Heart right ventricle (tissue), 16 donors: Measurements from ENCODE around the gene IGSF21. TPM values are rescaled to one million over a fixed set of nuclear protein-coding genes. Genes with fewer than 3 reads are reported as not detected.

Source experiments
- ATAC-seq, 8 donors: fragments of 200-7000 bp; cut with Tn5 transposase; one replicate each; pipeline ENCODE4 v1.9.1; 2020; ENCODE audit warnings: mild to moderate bottlenecking in 8 of 8, moderate library complexity in 8 of 8, moderate number of reproducible peaks in 1 of 8
- DNase-seq, 2 donors: peaks; one replicate each; pipeline ENCODE4 v3.0.0-alpha.2; 2020
- H3K27ac ChIP-seq, 10 donors: fragments of 200-600 bp; sonication (generic) in 2 of 10; one replicate each; pipeline versions ENCODE4 v1.5.0 to v1.8.0; 2020 to 2022; ENCODE audit warnings: mild to moderate bottlenecking in 3 of 10
- H3K27me3 ChIP-seq, 7 donors: fragments of 200-600 bp; one replicate each; pipeline ENCODE4 v1.8.0; 2021 to 2022; ENCODE audit warnings: mild to moderate bottlenecking in 2 of 7
- H3K36me3 ChIP-seq, 9 donors: fragments of 200-600 bp; sonication (generic) in 1 of 9; one replicate each; pipeline versions ENCODE4 v1.5.0 to v1.8.0; 2020 to 2022; ENCODE audit warnings: mild to moderate bottlenecking in 2 of 9
- H3K4me1 ChIP-seq, 9 donors: fragments of 200-600 bp; sonication (generic) in 1 of 9; one replicate each; pipeline versions ENCODE4 v1.5.0 to v1.8.0; 2020 to 2022; ENCODE audit warnings: mild to moderate bottlenecking in 4 of 9
- H3K4me3 ChIP-seq, 10 donors: fragments of 200-600 bp; sonication (generic) in 2 of 10; one replicate each; pipeline versions ENCODE4 v1.5.0 to v1.8.0; 2020 to 2022; ENCODE audit warnings: mild to moderate bottlenecking in 7 of 10, moderate library complexity in 2 of 10
- H3K9me3 ChIP-seq, 11 donors: fragments of 200-600 bp in 10 of 11; sonication (generic) in 2 of 11; one replicate each; pipeline versions ENCODE4 v1.5.0 to v1.8.0; 2013 to 2022; ENCODE audit warnings: mild to moderate bottlenecking in 2 of 11, control low read depth in 1 of 11, moderate library complexity in 1 of 11
- WGBS, 2 donors: extraction: QIAGEN DNeasy Blood & Tissue Kit; methylation state at CpG; one replicate each; pipeline ENCODE4 v1.1.7; 2013; ENCODE audit warnings: inconsistent platforms in 1 of 2; 5-methylcytosine and 5-hydroxymethylcytosine counted together
- intact Hi-C, 10 donors: fragments of 100-400 bp; cut with DNase I; formaldehyde crosslinking; loops; one replicate each; pipeline versions ENCODE4 v1.11.1 to v1.14.2; 2022
- polyA plus RNA-seq, 2 donors: library from polyadenylated mRNA; stranded (reverse); fragments of 200-250 nt; gene quantifications; one replicate each; pipeline ENCODE4 v1.2.3, GENCODE V29; 2013
- total RNA-seq, 10 donors: library from RNA; stranded (reverse); fragmentation: NEBNext Ultra II Directional in 3 of 10; extraction: Animal tissue kit (Norgen Biotek cat#: 25700) in 3 of 10; gene quantifications; one replicate each; pipeline versions ENCODE4 v1.2.1 to v1.2.4, GENCODE V29; 2021 to 2023
- TF ChIP-seq, protein P1 (sequence below), 9 donors: fragments of 200-600 bp; sonication (generic) in 2 of 9; IDR thresholded peaks; one replicate each; pipeline versions ENCODE4 v1.5.0 to v1.8.0; 2021 to 2022; ENCODE audit warnings: antibody characterized with exemption in 9 of 9, mild to moderate bottlenecking in 5 of 9, moderate library complexity in 1 of 9
- donor health status: Arrhythmogenic right ventricular cardiomyopathy.
- donor health status: ischemic (EF 13 %, LVEDD 7.1; RV severe dilation, severe dysfunction).
- donor health status: healthy with polysubstance abuse.
- donor health status: DM: no; HTN: yes; CAD: no.
- donor health status: DM: no; HTN: no; CAD: no.
- donor health status: ischemic (EF 25% LVEDD 6.9; RV normal size, moderate dysfunction).
- donor health status: ischemic (EF 25% LVEDD 5.7; RV mildly dilated, moderate dysfunction).
- donor health status: healthy.
- donor health status: DM: yes; HTN: yes; CAD: no.
- donor health status: Ischemic cardiomyopathy.
- donor health status: ischemic (EF 35%, LVEDD 5.7; RV mildly dilated, moderate dysfunction).
- donor health status: nonischemic (EF 11% LVEDD 7.7; RV severe dilation, severe dysfunction).
- donor health status: DM: yes; HTN: yes; CAD: no.
- donor health status: PGD.
- donor health status: ischemic (EF 29% LVEDD 5.4; RV normal size, mild dysfunction).
- donor health status: nonischemic (EF 23%, LVEDD 6.1; RV moderate dilation, normal function).

Gene IGSF21
- total and polyA plus RNA-seq, 12 donors, result 0.13 to 1.6 (median 0.51) TPM; not detected in 1

DNA sequence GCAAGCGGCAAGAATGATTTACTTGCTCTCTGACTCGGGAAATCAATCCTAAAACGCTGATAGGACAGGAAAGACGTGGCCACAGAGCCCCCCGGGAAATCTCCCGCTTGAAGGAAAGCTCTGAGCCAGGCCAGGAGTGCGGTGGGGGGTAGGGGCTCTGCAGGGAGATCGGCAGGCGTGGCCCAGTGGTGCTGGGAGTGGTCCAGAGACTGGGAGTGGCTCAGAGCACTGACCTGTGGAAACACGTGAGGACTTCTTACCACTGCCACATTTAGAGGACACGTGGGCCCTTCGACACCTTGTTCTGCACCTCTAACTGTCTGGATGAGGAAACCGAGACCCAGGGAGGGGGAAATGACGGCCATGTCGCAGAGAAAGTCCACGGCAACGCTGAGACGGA is 243.1 kb downstream of the IGSF21 start:
- 56 to 58% methylated on average over 18 of the region's 18 CpGs for WGBS, 2 donors
- Histone ChIP-seq H3K4me1 (no peaks in the 10 kb centered on the region), H3K27me3 (peaks cover 0 to 81% (median 36%) of the 10 kb centered on the region in 7 donors), H3K4me3 (no peak overlapping the region), H3K9me3 (no peaks in the 10 kb centered on the region), H3K36me3 (no peaks in the 10 kb centered on the region), H3K27ac (no peak overlapping the region)
- intact Hi-C loops, result no loop called here
- TF ChIP-seq, protein P1, sequence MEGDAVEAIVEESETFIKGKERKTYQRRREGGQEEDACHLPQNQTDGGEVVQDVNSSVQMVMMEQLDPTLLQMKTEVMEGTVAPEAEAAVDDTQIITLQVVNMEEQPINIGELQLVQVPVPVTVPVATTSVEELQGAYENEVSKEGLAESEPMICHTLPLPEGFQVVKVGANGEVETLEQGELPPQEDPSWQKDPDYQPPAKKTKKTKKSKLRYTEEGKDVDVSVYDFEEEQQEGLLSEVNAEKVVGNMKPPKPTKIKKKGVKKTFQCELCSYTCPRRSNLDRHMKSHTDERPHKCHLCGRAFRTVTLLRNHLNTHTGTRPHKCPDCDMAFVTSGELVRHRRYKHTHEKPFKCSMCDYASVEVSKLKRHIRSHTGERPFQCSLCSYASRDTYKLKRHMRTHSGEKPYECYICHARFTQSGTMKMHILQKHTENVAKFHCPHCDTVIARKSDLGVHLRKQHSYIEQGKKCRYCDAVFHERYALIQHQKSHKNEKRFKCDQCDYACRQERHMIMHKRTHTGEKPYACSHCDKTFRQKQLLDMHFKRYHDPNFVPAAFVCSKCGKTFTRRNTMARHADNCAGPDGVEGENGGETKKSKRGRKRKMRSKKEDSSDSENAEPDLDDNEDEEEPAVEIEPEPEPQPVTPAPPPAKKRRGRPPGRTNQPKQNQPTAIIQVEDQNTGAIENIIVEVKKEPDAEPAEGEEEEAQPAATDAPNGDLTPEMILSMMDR (IDR thresholded peaks at IDR 0.05), result no peak
- ATAC-seq, result no peak
- DNase-seq, result no peak

- peaks cover 0 to 80% (median 43%) of the 10 kb centered on the region in 7 donors for H3K27me3 ChIP-seq
Measured at GRCh38 chr1:18351735-18352134, 244.1 kb downstream of the IGSF21 start.

DNA sequence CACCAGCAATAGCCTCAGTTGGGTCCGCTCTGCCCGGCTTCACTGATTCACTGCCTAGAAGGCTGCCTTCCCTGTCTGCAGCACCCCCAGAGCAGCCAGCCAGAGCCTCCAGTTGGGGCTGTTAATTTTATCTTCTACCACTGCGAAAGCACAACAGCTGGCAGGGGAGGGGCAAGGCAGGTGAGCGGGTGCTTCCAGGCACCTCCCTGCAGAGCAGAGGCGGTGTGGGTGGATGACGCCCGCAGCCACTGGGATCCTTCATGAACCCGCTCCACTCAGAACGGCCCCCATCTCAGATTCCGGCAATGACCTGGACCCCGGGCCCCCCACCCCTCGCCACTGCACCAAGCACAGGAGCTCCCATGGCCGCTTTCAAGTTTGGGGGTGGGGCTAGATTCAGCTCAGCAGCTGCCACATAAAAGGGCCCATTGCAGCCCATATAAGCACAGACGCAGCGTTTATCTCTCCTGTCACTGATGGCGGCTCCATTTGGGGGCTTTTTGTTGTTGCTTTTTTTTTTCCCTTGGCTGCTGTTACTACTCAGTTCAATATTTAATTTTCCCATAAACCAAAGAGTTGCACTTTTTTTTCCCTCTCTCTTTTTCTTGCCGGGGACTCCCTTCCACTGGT is 245.2 kb downstream of the IGSF21 start:
- Histone ChIP-seq H3K27me3 (peaks cover 0 to 79% (median 36%) of the 10 kb centered on the region in 7 donors), H3K4me1 (no peaks in the 10 kb centered on the region), H3K36me3 (no peaks in the 10 kb centered on the region), H3K27ac (no peak overlapping the region), H3K9me3 (no peaks in the 10 kb centered on the region), H3K4me3 (no peak overlapping the region)
- 28 to 39% methylated on average over 17 of the region's 17 CpGs for WGBS, 2 donors
- ATAC-seq (no peak), DNase-seq (no peak)
- intact Hi-C loops, result no loop called here
- TF ChIP-seq, protein P1 (IDR thresholded peaks at IDR 0.05), result no peak

More at GRCh38 chr1:18351735-18352134, 244.1 kb downstream of the IGSF21 start:
- no peak for ATAC-seq
- Histone ChIP-seq H3K36me3 (no peaks in the 10 kb centered on the region), H3K4me1 (no peaks in the 10 kb centered on the region), H3K9me3 (no peaks in the 10 kb centered on the region), H3K4me3 (no peak overlapping the region), H3K27ac (no peak overlapping the region)
- WGBS, 2 donors, result 58 to 72% methylated on average over 10 of the region's 10 CpGs
- TF ChIP-seq, protein P1 (IDR thresholded peaks at IDR 0.05), result no peak
- DNase-seq, result no peak
- intact Hi-C loops, result no loop called here

DNA sequence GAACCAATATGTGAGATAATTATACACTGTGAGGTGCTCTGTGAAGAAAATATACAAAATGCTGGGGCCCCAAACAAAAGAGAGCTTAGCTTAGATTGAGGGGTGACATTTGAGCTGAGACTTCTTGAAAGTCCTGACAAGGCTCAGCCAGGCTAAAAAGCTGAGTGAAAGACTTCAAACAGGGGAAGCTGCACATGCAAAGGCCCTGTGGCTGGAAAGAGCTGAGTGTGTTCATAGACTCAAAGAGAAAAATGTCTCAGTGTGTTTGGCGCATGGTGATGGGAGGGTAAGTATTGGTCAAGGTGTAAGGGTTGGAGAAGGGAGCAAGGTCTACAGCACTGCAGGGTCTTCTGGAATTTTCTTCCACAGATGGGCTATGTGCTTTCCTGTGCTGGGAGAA is 245.9 kb downstream of the IGSF21 start:
- 96 to 100% methylated on average over 1 of the region's 1 CpG for WGBS, 2 donors
- TF ChIP-seq, protein P1 (IDR thresholded peaks at IDR 0.05), result no peak
- no peak for ATAC-seq

More for the DNA sequence above, 245.9 kb downstream of the IGSF21 start:
- Histone ChIP-seq H3K4me1 (no peaks in the 10 kb centered on the region), H3K27me3 (peaks cover 0 to 80% (median 32%) of the 10 kb centered on the region in 7 donors), H3K4me3 (no peak overlapping the region), H3K36me3 (no peaks in the 10 kb centered on the region), H3K27ac (no peak overlapping the region), H3K9me3 (no peaks in the 10 kb centered on the region)
- no peak for DNase-seq
- intact Hi-C loops, result no loop called here
